Mucosa of gallbladder (tissue), 1 donor: ENCODE measurements around the gene KCNJ15. TPM values are rescaled to one million over a fixed set of nuclear protein-coding genes. Genes with fewer than 3 reads are reported as not detected.
"Not testable (repeated sequence)": the region's sequence is repeated elsewhere in the genome, so short reads cannot be mapped to it uniquely, and the experiment has no call there.

ENCODE experiments used
- DNase-seq: peaks from one replicate; pipeline ENCODE4 v3.0.0-alpha.2; 2020; ENCODE audit warnings: low spot score
- total RNA-seq: library from RNA; stranded (reverse); gene quantifications from one replicate; pipeline ENCODE4 v1.2.1, GENCODE V29; 2021
- donor health status: DM: no; HTN: no; CAD: no.

Gene KCNJ15
- 158 TPM for total RNA-seq

- DNase-seq = no peak
These were observed at the start of gene KCNJ15 for GRCh38 chr21:38256599-38257302. Gene KCNJ15 (plus strand): TSS chr21:38256991. CDS start chr21:38299262, 42,271 bp downstream.

- DNase-seq = no peak
These were observed 48.7 kb upstream of the KCNJ15 start for GRCh38 chr21:38208118-38208517.

- no peak for DNase-seq
These were observed 45.5 kb upstream of the KCNJ15 start for GRCh38 chr21:38211321-38211720.

- DNase-seq = no peak
These were observed 44.1 kb upstream of the KCNJ15 start for GRCh38 chr21:38212706-38213105.

GRCh38 chr21:38219049-38219628, 37.7 kb upstream of the KCNJ15 start:
- peak; percentile 75 for DNase-seq

- DNase-seq = no peak
These were observed 36.5 kb upstream of the KCNJ15 start for GRCh38 chr21:38220270-38220737.

- DNase-seq = no peak
These were observed 35.2 kb upstream of the KCNJ15 start for GRCh38 chr21:38221594-38221993.

- no peak for DNase-seq
These were observed 32.8 kb upstream of the KCNJ15 start for GRCh38 chr21:38223893-38224540.

- DNase-seq = no peak
These were observed 29.4 kb upstream of the KCNJ15 start for GRCh38 chr21:38227401-38227800.

- DNase-seq = peak; percentile 81
These were observed 28.7 kb upstream of the KCNJ15 start for GRCh38 chr21:38228115-38228514.

GRCh38 chr21:38228537-38228936, 28.3 kb upstream of the KCNJ15 start:
- DNase-seq = no peak

GRCh38 chr21:38229260-38229877, 27.4 kb upstream of the KCNJ15 start:
- DNase-seq = no peak

- peak; percentile 83 for DNase-seq
These were observed 22.2 kb upstream of the KCNJ15 start for GRCh38 chr21:38234395-38235142.

- DNase-seq = not testable (repeated sequence)
These were observed 21.5 kb upstream of the KCNJ15 start for GRCh38 chr21:38235251-38235650.

GRCh38 chr21:38236232-38236631, 20.6 kb upstream of the KCNJ15 start:
- DNase-seq = no peak

GRCh38 chr21:38239672-38240071, 17.1 kb upstream of the KCNJ15 start:
- DNase-seq = no peak

- no peak for DNase-seq
These were observed 16.7 kb upstream of the KCNJ15 start for GRCh38 chr21:38240129-38240528.

GRCh38 chr21:38241029-38241740, 15.6 kb upstream of the KCNJ15 start:
- DNase-seq = peak; percentile 67

GRCh38 chr21:38242061-38242460, 14.7 kb upstream of the KCNJ15 start:
- DNase-seq = no peak

GRCh38 chr21:38243732-38244406, 12.9 kb upstream of the KCNJ15 start:
- DNase-seq = no peak

- peak; percentile 52 for DNase-seq
These were observed 12.4 kb upstream of the KCNJ15 start for GRCh38 chr21:38244407-38244787.
